OCI-LY1 (cell line): ENCODE data around the gene ARL17A.
A peak's percentile ranks its signal among the peaks of the same experiment; 100 is the strongest.
"Not testable (repeated sequence)": the region's sequence is repeated elsewhere in the genome, so short reads cannot be mapped to it uniquely, and the experiment has no call there.

Experiments used
- H2AFZ ChIP-seq: fragments of 200-600 bp; sonication (generic), shearing (Covaris generic); 2 replicates; pipeline ENCODE4 v1.6.0; 2014; ENCODE audit warnings: antibody characterized with exemption, mild to moderate bottlenecking, low read length
- H3F3A ChIP-seq: fragments of 200-600 bp; sonication (generic), shearing (Covaris generic); 2 replicates; pipeline ENCODE4 v1.6.0; 2014; ENCODE audit warnings: mild to moderate bottlenecking, antibody characterized with exemption, low read length, moderate library complexity; ENCODE audit not compliant: insufficient read depth
- H3K27ac ChIP-seq: fragments of 200-600 bp; sonication (generic); 2 replicates; pipeline ENCODE4 v1.5.1; 2014; ENCODE audit warnings: low read length, mixed run types, mild to moderate bottlenecking, low read depth; ENCODE audit not compliant: poor library complexity, severe bottlenecking
- H3K27me3 ChIP-seq: fragments of 200-600 bp; sonication (generic); 2 replicates; pipeline ENCODE4 v1.6.0; 2014; ENCODE audit warnings: antibody characterized with exemption, mild to moderate bottlenecking, low read length, moderate library complexity; ENCODE audit not compliant: insufficient read depth
- H3K36me3 ChIP-seq: fragments of 200-600 bp; sonication (generic); 2 replicates; pipeline ENCODE4 v1.6.1; 2014; ENCODE audit warnings: mild to moderate bottlenecking, antibody characterized with exemption, low read length, moderate library complexity, mixed read lengths; ENCODE audit not compliant: insufficient read depth
- H3K4me1 ChIP-seq: fragments of 200-600 bp; sonication (generic); 2 replicates; pipeline ENCODE4 v1.5.1; 2014; ENCODE audit warnings: mild to moderate bottlenecking, low read length, moderate library complexity; ENCODE audit not compliant: insufficient read depth, severe bottlenecking
- H3K4me2 ChIP-seq: fragments of 200-600 bp; sonication (generic), shearing (Covaris generic); 2 replicates; pipeline ENCODE4 v1.6.1; 2014; ENCODE audit warnings: low read length
- H3K4me3 ChIP-seq: fragments of 200-600 bp; sonication (generic); 2 replicates; pipeline ENCODE4 v1.5.1; 2014; ENCODE audit warnings: low read length, low read depth, mild to moderate bottlenecking, mixed read lengths; ENCODE audit not compliant: poor library complexity, severe bottlenecking
- H3K79me2 ChIP-seq: fragments of 200-600 bp; shearing (Covaris generic); 2 replicates; pipeline ENCODE4 v1.6.1; 2016; ENCODE audit warnings: mixed run types, low read length, mixed read lengths; ENCODE audit not compliant: insufficient read depth
- H3K9ac ChIP-seq: fragments of 200-600 bp; sonication (generic), shearing (Covaris generic); 2 replicates; pipeline ENCODE4 v1.6.1; 2014; ENCODE audit warnings: mild to moderate bottlenecking, low read length, mixed read lengths
- H3K9me2 ChIP-seq: fragments of 200-600 bp; sonication (generic), shearing (Covaris generic); 2 replicates; pipeline ENCODE4 v1.6.1; 2014; ENCODE audit warnings: low read depth, mild to moderate bottlenecking, low read length, mixed read lengths
- H3K9me3 ChIP-seq: fragments of 200-600 bp; shearing (Covaris generic); 2 replicates; pipeline ENCODE4 v1.6.1; 2014; ENCODE audit warnings: low read length, mixed read lengths
- H4K20me1 ChIP-seq: fragments of 200-600 bp; sonication (generic), shearing (Covaris generic); 2 replicates; pipeline ENCODE4 v1.6.0; 2016; ENCODE audit warnings: mild to moderate bottlenecking, low read length; ENCODE audit not compliant: insufficient read depth

The ARL17A gene

GRCh38 chr17:46474489-46474888 is 105.0 kb downstream of the ARL17A start:
- not testable (repeated sequence) for H3K36me3 ChIP-seq, H3K9me3 ChIP-seq, H3K27me3 ChIP-seq, H3K4me3 ChIP-seq, H2AFZ ChIP-seq, H3K4me2 ChIP-seq, H4K20me1 ChIP-seq, H3K79me2 ChIP-seq, H3F3A ChIP-seq, H3K9ac ChIP-seq, H3K9me2 ChIP-seq
- H3K27ac ChIP-seq = peak overlapping the region; percentile 78
- H3K4me1 ChIP-seq = peaks cover 12% of the 10 kb centered on the region

GRCh38 chr17:46467618-46468017 is 111.9 kb downstream of the ARL17A start:
- H3K9me3 ChIP-seq, H3K9ac ChIP-seq, H3K4me2 ChIP-seq, H3F3A ChIP-seq, H3K9me2 ChIP-seq, H4K20me1 ChIP-seq, H3K4me1 ChIP-seq, H2AFZ ChIP-seq, H3K27ac ChIP-seq, H3K79me2 ChIP-seq, H3K4me3 ChIP-seq, H3K27me3 ChIP-seq, H3K36me3 ChIP-seq: not testable (repeated sequence)
